ENCODE results near the gene EHF.

The EHF gene

DNA sequence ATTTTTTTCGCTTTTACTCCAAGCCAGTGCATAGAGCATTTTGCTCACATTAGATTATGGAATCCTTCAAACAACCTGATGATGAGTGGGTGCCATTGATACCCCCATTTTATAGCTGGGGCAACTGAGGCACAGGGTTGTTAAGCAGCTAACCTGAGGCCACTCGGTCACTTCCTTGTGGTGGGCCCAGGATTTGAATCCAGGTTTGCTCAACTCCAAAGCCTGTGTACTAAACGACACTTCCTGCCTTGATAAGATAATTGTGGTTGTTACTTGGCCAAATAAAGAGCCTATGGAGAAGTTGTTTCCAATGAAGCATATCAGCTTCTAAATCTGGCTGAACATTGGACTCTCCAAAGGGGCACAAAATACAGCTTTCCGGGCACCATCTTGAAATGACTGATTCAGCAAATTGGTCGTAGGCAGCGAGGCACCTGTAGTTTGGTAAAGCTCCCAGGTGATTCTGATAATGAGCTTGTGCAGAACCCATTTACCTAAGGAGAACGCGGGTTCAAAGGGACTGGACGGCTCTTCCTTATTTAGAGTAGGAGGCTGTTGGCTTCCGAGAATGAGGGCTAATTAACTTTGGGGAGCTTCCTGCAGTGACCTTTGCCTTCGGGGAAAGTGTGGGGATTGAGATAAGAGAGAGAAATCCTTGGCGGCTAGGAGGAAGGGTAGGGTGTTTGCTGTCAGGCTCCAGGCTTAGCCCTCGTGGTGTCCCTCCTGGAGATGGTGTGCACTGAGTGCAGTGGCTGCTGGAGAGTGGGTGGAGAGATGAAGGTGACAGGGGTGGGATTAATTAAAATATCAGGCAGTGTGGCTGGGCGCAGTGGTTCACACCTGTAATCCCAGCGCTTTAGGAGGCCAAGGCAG, 17.5 kb upstream of the EHF start:
- DNase-seq: no peak

DNA sequence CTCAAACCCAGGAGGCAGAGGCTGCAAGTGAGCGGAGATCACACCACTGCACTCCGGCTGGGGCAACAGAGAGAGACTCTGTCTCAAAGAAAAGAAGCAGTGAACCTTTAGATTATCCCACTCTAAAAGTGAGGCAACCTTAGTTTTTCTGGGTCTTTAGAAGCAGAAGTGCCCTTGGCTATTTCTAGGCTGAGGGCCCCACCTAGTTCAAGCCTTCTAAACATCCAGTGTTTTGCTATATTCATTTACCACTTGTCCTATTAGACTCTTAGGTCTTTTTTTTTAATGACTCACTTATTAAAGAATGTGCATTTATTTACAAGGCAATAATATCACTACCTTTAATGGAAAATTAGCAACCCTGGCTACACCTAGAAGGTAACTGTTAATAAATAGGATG, 16.7 kb upstream of the EHF start:
- no peak for DNase-seq

DNA sequence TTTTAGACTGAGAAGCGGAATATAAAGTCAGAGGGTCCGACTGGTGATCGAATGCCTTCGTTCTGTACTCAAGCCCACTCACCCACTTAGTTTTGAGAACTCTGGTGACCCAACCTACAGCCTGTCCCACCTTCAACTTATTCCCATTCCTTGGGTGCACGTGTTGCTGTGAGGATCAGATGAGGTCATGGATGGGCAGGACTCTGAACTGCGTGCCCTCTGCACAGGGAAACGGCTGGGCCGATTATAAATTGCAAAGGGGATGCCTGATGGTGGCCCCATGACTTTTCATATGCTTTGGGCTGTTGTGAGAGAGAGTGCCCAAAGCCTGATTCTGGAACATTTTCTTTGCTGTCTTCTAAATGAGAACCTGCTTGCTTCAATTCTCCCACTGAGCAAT, 16.0 kb upstream of the EHF start:
- no peak for DNase-seq

DNA sequence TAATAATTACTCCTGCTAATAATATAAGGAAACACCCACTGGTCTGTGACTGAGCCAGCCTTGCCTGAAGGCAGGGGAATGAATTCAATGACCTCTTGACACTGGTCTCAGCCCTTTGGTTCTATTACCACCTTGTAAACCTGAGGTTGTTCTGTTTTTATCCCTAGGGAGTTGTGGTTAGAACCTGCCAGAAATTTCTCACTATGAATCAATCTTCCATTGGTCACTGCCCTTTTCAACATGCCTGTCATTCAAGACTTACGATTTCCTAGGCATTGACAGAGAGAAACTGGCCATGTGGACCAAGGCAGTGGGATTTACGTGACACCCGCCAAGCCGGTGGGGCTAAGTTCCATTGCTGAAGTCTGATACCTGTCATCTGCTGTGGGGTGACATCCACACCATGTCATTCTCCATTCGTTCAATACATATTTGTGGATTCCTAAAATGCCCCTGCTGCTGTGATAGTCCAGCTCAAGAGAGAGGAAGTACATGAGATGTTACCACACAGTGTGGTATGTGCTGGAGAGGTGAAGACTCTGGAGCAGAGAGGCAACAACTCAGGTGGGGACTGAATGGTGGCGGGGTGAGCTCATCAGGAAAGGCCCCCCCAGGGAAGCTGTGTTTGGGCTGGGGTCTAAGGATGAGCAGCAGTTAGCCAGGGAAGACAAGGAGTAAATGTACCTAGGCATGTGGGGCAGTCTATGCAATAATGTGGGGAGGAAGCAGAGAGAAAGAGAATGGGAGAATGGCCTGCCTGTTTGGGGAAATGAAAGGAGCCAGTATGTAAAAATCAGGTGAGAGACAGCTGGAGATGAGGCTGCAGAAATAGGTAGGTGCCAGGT, 15.2 kb upstream of the EHF start:
- DNase-seq: no peak

DNA sequence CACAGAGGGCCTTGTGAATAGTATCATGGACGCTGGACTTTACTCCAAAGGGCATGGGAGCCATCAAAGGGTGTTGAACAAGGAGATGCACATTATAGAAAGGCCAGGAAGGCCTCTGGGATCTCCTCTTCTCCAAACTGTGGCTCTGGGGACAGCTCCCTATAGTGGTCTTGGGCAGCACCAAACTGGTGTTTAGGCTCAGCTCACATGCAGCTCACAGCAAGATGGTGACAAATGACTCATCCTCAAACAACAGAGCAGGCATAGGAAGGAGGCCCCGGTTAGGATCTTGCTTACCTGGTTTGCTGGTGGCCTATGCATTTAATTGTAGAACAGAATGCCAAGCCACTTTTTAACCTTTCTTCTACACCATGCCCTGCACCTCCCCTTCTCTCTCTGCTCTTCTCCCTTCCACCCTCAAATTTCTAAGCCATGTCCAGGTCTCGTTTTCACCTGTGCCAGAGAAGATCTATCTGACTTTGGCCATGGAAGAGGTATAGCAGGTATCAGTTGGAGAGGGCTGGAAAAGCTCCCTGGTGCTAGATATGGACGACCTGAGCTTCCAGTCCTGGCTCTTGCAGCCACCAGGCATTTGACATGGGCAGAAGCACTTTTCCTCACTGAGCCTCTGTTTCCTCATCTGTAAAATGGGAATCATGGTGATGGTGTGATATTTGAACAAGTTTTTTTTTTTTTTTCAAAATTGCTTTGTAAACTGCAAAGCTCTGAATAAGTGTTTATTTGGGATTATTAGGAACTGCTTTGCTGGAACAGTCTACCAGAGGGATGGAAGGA, 14.4 kb upstream of the EHF start:
- no peak for DNase-seq

DNA sequence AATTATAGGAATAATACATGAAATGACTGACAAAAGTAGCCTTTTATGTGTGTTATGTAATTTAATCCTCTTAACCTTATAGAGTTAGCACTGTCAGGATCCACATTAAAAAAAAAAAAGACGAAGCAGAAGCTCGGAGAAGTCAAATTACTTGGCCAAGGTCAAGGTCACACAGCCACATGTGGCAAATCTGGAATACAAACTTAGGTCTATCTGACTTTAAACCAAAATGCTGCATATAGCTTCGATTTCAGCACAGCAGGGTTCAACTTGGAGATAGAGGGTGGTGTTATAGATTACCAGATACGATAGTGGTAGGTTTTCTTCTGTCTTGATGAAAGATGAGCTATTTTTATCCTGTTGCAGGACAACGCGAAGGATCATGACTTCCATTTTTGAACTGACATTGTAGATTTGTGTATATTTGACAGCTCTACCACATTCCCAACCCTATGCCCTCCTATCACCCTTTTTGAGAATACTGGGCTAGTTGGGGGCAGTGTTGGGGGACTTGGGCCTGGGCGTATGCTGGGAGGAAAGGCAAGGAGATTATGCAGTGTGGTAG, 11.6 kb upstream of the EHF start:
- no peak for DNase-seq

DNA sequence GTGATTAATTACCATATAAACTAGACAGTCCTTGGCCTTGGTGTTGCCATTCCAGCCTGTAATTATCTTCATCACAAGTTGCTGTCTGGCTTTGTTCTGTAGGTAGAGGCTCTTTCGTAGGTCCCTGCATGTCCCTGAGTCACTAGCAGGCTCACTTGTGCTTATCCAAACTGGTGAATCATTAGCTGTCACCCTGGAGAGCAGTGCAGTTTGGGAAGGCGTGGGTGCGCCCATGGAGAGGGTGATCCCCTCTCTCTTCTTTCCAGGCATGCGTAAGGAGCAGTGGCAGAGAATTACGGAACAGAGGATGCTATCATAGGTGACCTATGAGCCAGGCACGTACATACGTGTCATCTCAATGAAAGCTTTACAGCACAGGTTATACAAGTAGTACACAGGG, 11.0 kb upstream of the EHF start:
- no peak for DNase-seq

DNA sequence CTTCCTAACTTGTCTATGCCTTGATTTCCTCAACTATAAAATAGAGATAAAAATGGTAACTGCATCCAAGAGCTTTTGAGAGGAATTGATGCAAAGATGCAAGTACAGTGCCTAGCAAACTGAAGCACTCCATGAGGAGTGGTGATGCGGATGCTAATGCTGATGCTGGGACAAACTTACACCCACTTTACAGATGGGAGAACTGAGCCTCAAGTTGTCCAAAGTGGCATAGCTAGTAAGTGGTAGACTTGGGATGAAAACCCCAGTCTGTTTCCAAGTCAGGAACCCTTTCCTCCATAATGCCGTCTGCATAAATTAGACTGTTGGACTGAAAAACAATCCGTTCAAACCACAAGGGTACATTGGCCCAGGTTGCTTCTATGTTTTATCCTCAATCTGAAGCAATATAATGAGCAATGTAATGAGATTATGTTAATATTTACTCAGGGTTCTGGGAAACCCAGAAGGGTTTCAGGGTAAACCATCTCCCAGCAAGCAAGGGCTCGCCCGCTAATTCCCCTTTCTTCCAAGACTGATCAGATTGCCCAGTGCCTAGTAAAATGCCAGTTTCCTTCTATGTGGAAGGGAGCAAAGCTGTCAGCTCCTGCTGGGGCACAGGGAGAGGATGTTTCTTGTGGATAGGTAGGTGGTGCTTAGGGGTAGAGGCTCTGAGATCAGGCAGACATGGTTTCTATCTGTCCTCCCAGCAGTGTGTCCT, 10.4 kb upstream of the EHF start:
- DNase-seq: no peak

DNA sequence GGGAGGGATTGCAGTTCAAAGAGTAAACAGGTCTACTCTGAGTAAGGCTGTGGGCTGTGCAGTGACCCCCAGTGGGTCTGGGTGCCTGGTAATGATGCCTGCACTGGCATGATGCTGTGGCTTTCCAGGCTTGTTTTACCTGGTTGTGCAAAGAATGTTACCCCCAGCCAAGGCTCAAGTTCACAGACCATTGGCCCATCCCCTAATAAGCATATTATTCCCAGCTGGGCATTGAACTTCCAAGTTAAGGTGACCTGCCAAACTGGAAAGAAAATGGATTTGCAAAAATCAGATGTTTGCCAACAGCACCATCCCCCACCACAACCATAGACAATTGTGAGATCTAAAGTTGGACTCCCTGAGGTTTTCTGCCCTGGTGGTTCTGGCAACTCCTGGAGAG, 7.9 kb upstream of the EHF start:
- DNase-seq: no peak

DNA sequence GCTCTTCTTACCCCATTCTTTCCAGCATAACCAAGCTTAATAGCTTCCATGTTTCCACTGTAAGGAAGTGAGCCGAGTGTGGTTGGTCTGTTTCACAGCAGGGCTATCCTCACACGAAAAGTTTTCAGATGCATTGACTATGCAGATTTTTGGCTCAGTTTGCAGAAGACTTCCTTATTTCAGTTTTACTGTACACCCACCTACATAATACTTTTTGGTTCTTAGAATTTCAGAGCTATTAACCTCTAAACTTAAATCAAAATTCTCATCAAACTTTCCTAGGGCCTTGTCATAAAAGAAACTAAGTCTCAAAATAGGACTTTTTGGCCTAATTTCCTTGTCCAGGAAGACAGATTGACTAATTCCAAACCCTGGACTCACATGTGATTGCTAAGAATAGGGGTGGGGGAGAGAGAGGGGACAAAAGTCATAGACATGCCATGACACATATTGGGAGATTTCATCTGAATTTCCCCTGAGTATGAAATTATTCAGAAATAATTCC, 7.3 kb upstream of the EHF start:
- no peak for DNase-seq

DNA sequence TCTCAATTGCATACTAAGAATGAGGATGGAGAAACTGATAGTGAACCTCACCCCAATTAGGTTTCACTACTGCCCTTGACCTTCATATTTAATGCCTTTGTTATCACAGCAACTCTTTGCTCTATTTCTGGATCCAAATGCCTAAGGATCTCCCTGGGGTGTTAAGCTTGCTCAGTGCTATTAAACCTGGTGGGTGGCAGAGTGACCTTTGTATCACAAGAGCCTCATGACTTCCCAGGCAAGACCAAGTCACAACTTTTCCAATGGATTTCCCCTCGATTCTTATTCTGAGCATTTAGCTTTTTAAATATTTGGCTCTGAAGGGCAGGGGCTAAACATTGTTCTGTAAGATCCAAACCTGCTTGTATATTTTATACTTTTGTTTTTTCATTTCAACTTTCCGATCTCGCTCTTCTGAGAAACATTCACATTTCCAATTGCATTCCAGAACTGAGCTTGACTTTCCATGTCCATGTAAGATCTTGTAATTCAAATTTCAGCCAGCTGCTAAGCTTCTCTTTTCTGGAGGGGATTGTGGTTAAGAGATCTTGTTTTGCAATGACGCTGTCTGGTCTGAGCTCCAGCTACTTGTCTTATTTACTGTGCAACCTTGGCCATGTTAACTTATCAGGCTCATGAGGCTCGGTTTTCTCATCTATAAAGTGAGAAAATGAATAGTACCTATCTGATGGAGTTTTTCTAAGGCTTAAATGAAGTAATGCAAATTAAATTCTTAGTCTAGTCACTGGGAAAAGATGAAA, 6.4 kb upstream of the EHF start:
- DNase-seq: no peak

DNA sequence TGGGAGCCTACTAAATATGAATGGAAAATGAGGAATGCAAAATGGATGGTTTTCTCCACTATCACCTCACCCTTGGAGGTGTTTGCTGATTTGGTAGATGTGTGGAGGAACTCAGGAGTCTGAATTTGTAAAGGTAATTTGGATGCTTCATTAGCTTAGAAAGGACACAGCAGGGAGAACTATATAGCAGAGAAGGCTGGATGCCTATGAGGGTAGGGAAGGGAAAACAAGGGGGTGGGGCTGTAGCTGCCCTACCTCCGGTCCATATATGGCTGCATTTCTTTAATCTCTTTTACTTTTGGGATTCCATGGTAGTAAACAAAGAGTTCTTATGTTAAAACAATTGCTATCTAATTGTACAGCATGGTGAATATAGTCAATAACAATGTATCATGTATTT, 4.8 kb upstream of the EHF start:
- no peak for DNase-seq

DNA sequence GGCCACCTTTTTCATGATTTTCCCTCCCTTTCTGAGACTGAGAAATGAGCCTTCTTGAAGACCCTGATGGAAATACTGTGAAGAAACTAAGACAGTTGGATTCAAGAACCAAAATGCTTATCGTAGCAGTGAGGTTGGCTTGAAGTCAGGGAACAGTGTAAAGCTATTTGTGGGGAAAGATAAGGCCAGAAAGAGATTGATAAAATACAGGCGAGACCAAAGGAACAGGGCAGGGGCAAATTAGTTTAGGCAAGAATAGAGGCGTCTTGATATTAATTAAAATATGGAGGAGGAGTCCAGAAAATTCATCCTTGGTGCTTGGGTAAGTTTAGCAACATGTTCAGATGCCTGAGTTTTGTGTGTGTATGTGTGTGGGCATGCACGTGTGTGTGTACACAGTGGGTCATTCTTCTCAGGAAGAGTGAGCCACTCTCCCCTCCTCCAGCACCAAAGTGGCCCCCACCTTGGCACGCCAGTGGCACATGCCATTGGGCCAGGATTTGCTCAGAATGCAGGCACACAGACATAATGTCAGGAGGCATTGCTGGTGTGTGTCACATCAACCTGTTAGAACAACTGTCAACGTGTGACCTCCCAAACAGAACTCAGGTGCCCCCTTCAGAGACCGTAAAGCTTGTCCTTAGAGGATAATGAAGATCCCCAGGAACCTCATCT, 3.9 kb upstream of the EHF start:
- DNase-seq: no peak

DNA sequence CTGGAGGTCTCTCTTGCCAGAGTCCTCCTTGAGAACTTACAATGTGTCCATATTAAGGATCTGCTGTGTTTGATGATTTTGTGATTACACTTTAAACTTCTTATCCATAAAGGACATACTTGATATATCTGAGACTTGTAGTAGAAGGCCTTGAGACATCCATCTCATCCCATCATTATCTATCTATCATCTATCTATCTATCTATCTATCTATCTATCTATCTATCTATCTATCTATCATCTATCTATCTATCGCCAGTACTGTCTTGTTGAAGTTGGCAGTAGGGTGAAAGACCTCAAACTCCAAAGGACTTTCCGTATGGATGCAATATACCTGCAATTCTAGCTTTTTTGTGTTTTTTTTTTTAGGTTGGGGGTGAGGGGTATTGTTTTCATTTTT, 2.5 kb upstream of the EHF start:
- DNase-seq: no peak

DNA sequence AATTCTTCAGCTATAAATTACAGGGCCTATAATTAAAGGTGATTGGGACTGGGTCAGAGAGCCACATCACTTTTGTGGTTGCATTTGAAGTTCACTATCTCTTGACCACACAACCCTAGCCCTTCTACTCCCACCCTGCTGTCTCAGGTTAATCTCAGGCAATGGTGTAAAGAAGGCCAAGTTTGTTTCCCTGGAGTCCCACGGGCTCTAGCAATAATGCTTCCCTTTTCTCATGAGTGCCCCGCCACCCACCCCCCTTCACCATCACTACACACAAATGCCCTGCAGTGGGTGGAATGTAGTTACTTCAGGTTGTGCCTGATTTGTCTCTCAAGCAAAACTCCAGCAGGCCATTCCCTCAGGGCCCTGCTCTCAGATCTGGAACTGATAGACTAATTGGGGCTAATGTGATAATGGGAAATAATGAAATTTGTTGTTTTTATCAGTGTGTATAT, 1.8 kb upstream of the EHF start:
- no peak for DNase-seq

DNA sequence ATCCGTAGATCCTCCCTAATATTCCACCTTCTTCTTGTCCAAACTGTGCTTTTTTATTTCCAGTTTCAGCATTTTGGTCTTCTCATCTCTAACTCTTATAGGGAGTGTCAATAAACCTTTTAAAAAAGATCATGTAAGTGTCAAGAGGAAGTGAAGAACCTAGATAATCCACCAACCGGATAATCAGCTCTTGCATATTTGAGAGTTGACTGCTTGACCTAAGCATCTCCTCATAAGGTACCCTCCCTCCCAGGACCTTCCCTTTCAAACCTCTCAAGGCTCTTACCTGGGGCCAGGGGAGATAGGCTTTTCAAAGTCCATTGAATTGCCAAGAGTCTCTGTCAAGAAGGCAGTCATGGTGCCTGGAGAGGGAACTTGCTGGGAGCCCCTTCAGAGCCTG, 691 bp upstream of the EHF start:
- no peak for DNase-seq

DNA sequence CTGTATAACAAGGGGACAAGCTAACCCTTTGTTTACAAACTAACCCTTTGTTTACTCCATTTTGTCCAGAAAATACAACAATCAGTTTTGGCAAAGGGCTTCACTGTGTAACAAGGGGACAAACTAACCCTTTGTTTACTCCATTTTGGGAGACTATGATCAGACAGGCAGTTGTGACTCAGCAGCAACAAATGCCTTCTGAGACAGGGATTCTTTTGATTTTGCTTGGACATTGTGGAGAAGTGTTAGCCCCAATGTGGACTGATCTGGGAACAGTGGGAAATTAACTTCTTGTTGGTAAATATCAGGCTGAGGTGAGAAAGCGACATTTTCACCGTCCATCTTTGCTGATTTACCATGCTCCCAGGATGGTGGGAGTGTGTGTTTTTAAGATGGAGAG, 983 bp downstream of the EHF start:
- DNase-seq: no peak

DNA sequence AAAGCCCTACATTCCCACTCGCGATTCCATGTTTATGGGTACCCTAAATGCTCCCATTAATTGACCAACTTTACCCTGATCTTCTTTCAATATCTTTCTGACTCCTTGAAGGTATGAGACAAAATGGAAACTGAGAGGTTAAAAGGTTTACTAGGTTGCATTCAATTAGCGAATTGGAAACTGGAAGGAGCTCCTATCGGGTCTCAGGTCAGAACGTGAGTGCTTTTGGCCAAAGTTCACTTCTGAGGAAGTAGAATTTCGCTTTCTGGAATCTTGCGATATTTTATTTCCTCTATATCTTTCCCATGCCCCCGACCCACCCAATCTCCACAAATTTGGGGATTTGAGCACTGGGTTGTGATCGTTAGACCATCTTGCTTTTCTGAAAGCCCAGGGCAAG, 2.6 kb downstream of the EHF start:
- DNase-seq: no peak

DNA sequence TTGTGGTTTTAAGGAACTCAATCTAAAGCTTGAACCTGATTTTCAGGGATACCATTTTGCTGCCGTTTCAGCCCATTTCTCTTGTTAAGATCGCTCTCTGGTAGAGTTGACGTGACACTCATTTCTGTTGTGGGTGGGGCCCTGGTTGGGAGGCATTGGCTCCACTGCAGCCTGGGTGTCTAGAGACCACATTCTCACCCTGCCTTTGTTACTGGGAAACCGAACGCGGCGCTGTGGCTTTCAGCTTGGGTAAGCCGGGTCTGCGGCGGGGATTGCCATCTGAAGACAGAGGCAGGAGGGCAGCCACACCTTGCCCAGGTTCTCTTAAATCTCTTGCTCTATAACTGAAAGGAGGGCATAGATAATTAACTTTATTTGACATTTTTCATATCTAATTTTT, 3.2 kb downstream of the EHF start:
- DNase-seq: no peak

DNA sequence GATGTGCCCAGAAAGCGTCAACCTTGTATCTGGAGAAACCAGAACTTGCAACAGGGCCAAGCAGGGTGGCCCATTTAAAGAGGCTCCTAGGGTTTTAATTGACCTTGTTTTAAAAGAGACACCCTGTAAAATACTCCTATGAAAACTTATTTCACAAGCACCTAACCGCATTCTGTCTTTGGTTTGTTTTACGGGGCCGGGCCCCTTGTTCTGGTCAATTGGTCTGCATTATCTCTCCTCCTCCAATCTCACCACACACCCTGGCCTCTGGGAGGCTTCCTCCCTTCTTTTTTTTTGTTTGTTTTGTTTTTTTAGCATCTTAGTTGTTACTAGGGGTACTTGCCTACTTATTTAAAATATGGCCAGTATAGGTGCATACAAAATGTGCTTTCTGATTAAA, 4.7 kb downstream of the EHF start:
- no peak for DNase-seq

DNA sequence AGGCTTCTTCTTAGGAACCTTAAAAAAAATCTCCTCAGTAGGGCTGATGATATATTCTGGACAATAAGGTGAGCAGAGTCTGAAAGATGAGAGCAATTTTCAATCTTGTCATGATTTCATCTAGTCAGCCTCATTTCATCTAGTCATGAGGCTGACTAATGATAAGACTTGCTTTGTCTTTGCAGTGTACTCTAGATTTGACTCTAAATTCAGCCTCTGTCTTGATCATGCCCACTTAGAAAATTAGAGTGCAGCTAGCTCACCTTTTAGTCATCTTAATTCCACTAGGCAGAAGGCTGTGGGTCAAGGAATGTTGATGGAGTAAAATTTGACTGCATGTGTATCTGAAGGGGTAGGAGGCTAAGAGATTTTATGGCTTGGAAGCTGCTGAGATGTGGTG, 5.5 kb downstream of the EHF start:
- no peak for DNase-seq

Data from NCI-H524 (cell line).